ENCODE data around the gene PALB2. TPM values are rescaled to one million over a fixed set of nuclear protein-coding genes. Genes with fewer than 3 reads are reported as not detected.

PALB2 gene
- total RNA-seq, 4 donors from 2014 or later: 10.8 to 17.2 (median 14.0) TPM

DNA sequence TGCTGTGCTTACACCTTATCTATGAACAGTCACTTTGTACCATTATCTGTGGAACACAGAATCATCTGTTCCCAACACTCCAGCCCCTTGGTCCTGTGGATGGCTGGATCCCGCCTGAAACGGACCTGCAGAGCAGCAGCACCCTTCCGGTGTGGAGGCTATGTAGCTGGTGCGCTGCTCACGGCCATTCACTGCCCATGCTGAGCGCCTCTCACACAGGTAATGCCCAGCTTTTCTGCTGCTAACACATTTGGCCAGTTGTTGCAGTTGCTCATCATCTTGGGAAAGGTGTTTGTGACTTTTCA, 26.2 kb upstream of the PALB2 start:
- H3K9me3 ChIP-seq: no peaks in the 10 kb centered on the region
- intact Hi-C loops (cut with DNase I): no loop called here
- WGBS, 2 donors: 96 to 97% methylated on average over 6 of the region's 6 CpGs
- DNase-seq: no peak
- no peak overlapping the region for H3K27ac ChIP-seq
- H3K4me3 ChIP-seq (replicated peaks in 1 of 3): no peak overlapping the region
- TF ChIP-seq POLR2A (IDR thresholded peaks at IDR 0.05): no peak
- no peak for TF ChIP-seq CTCF (IDR thresholded peaks at IDR 0.05)
- H3K4me1 ChIP-seq: no peaks in the 10 kb centered on the region
- H3K36me3 ChIP-seq: peaks cover 62 to 72% of the 10 kb centered on the region in 2 donors
- no peaks in the 10 kb centered on the region for H3K27me3 ChIP-seq

- TF ChIP-seq CTCF (IDR thresholded peaks at IDR 0.05) (no peak), POLR2A (IDR thresholded peaks at IDR 0.05) (no peak)
- Histone ChIP-seq H3K36me3 (peaks cover 68 to 76% of the 10 kb centered on the region in 2 donors), H3K4me3 (replicated peaks in 1 of 3) (no peak overlapping the region), H3K27ac (no peak overlapping the region), H3K9me3 (no peaks in the 10 kb centered on the region), H3K4me1 (no peaks in the 10 kb centered on the region), H3K27me3 (no peaks in the 10 kb centered on the region)
- DNase-seq: no peak
- intact Hi-C loops (cut with DNase I): no loop called here
- WGBS, 2 donors: 83 to 84% methylated on average over 7 of the region's 7 CpGs
Measured at GRCh38 chr16:23666571-23667354, 25.7 kb upstream of the PALB2 start.

DNA sequence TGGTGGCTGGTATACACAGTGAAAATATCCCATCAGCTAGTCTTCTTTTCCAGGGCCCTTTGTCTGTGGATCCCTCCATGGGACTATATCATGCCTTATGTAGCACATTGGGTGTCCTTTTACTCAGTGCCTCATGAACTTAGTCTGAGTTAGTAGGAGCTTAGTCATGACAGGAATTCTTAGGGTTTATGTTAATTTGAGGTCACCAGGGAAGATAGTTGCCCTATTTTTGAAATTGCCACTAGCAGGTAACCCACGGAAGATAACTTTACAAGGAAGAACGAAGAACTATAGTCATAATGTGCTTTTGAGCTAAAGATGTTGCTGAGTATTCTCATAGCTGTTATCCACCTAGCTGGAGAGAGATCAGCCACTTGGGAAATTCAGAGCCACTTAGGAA, 22.8 kb upstream of the PALB2 start:
- Histone ChIP-seq H3K36me3 (peaks cover 82 to 83% of the 10 kb centered on the region in 2 donors), H3K4me1 (no peaks in the 10 kb centered on the region), H3K27me3 (no peaks in the 10 kb centered on the region), H3K4me3 (replicated peaks in 1 of 3) (no peak overlapping the region), H3K27ac (no peak overlapping the region), H3K9me3 (no peaks in the 10 kb centered on the region)
- TF ChIP-seq POLR2A (IDR thresholded peaks at IDR 0.05) (no peak), CTCF (IDR thresholded peaks at IDR 0.05) (no peak)
- WGBS, 2 donors: 94 to 95% methylated on average over 2 of the region's 2 CpGs
- no peak for DNase-seq
- intact Hi-C loops (cut with DNase I): no loop called here

DNA sequence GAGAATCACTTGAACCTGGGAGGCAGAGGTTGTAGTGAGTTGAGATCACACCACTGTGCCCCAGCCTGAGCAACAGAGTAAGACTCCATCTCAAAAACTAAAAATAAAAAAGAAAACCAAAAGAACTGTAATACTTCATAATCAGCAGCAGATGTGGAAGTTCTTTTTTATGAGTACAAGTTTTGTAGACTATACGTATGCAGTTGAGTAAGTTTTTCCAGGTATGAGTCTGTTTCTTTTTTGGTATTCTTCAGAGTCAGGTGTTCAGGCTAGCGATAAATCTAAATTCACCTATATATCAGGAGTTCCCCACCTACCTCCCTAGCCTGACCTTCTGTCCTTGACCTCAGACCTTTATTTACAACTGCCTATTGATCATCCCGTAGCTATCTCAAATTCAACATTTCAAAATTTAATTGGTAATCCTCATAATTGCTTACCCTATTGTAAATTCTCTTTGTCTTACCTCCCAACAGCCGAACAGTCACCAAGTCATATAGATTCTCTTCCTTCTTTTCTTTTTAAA, 10.9 kb upstream of the PALB2 start:
- DNase-seq: no peak
- WGBS, 2 donors: 96 to 97% methylated on average over 4 of the region's 4 CpGs
- peaks cover 0 to 4% of the 10 kb centered on the region in 2 donors for H3K36me3 ChIP-seq
- no peaks in the 10 kb centered on the region for H3K27me3 ChIP-seq
- H3K27ac ChIP-seq: no peak overlapping the region
- intact Hi-C loops (cut with DNase I): no loop called here
- no peaks in the 10 kb centered on the region for H3K9me3 ChIP-seq
- TF ChIP-seq POLR2A (IDR thresholded peaks at IDR 0.05): no peak
- H3K4me1 ChIP-seq: no peaks in the 10 kb centered on the region
- H3K4me3 ChIP-seq (replicated peaks in 1 of 3): no peak overlapping the region

- intact Hi-C loops (cut with DNase I): no loop called here
- WGBS, 2 donors: 89% methylated on average over 4 of the region's 4 CpGs
- H3K4me3 ChIP-seq (replicated peaks in 1 of 3): no peak overlapping the region
- H3K27ac ChIP-seq: no peak overlapping the region
- no peaks in the 10 kb centered on the region for H3K4me1 ChIP-seq
- no peak for DNase-seq
- H3K36me3 ChIP-seq: peaks cover under 1 to 4% of the 10 kb centered on the region in 2 donors
- no peaks in the 10 kb centered on the region for H3K9me3 ChIP-seq
- H3K27me3 ChIP-seq: no peaks in the 10 kb centered on the region
- TF ChIP-seq CTCF (IDR thresholded peaks at IDR 0.05) (no peak), POLR2A (IDR thresholded peaks at IDR 0.05) (no peak)
Measured at GRCh38 chr16:23650674-23651416, 9.7 kb upstream of the PALB2 start.
